Spleen (tissue), 7 donors: ENCODE data around the gene SLC25A29.

Experiments
- CTCF ChIP-seq, 11 experiments: fragments of 200-600 bp in 7 of 11; fragments of 450-650 bp in 4 of 11; sonication (generic) in 4 of 11; IDR thresholded peaks in 8 of 11; conservative IDR thresholded peaks in 3 of 11; 1 replicate in 7 of 11; 2 replicates in 4 of 11; pipeline versions ENCODE4 v1.4.0 to v1.8.0; 2016 to 2021; ENCODE audit warnings: antibody characterized with exemption in 11 of 11, inconsistent platforms in 4 of 11, mild to moderate bottlenecking in 1 of 11
- POLR2A ChIP-seq, 3 donors: fragments of 450-650 bp; IDR thresholded peaks; one replicate each; pipeline ENCODE4 v1.5.1; 2017; ENCODE audit warnings: antibody characterized with exemption in 3 of 3, mild to moderate bottlenecking in 1 of 3
- donor health status: DM: no; HTN: no; CAD: no; lungs with moderate emphysema.
- donor health status: DM: no; HTN: no; CAD: no.
- donor health status: DM: no; HTN: no; CAD: no.

- TF ChIP-seq CTCF (IDR thresholded peaks at IDR 0.05 in 8 of 11, conservative IDR thresholded peaks at IDR 0.05 in 3 of 11) (no peak), POLR2A (IDR thresholded peaks at IDR 0.05) (no peak)
Measured at GRCh38 chr14:100263141-100263540, 43.1 kb downstream of the SLC25A29 start.
